Vagina (tissue), 2 donors: ENCODE data around the gene SCGB3A1. TPM values are rescaled to one million over a fixed set of nuclear protein-coding genes. Genes with fewer than 3 reads are reported as not detected.

Source experiments
- DNase-seq, 2 donors: peaks; one replicate each; pipeline ENCODE4 v3.0.0-alpha.2; 2017; ENCODE audit errors: extremely low spot score in 2 of 2
- H3K27ac ChIP-seq: fragments of 200-600 bp; sonication (generic); one replicate; pipeline ENCODE4 v1.5.1; 2019
- H3K27me3 ChIP-seq: fragments of 200-600 bp; sonication (generic); one replicate; pipeline ENCODE4 v1.5.1; 2019
- H3K36me3 ChIP-seq, 2 donors: fragments of 200-600 bp; sonication (generic); one replicate each; pipeline ENCODE4 v1.5.1; 2017 to 2019
- H3K4me1 ChIP-seq: fragments of 200-600 bp; sonication (generic); one replicate; pipeline ENCODE4 v1.5.1; 2019
- H3K4me3 ChIP-seq, 2 donors: fragments of 200-600 bp; sonication (generic); 1 replicate in 1 of 2; 2 replicates in 1 of 2; pipeline ENCODE4 v1.5.1; 2016 to 2019
- H3K9me3 ChIP-seq: fragments of 200-600 bp; sonication (generic); one replicate; pipeline ENCODE4 v1.5.1; 2019
- POLR2A ChIP-seq, 2 donors: fragments of 450-650 bp; IDR thresholded peaks; one replicate each; pipeline ENCODE4 v1.6.1; 2017; ENCODE audit warnings: antibody characterized with exemption in 2 of 2, mild to moderate bottlenecking in 2 of 2, moderate library complexity in 2 of 2
- POLR2AphosphoS5 ChIP-seq, 2 donors: sonication (generic); formaldehyde crosslinking; IDR thresholded peaks; one replicate each; pipeline ENCODE4 v1.9.0; 2017; ENCODE audit warnings: antibody characterized with exemption in 2 of 2, mild to moderate bottlenecking in 2 of 2, low read depth in 1 of 2; ENCODE audit not compliant: insufficient read depth in 1 of 2
- intact Hi-C: fragments of 100-400 bp; cut with DNase I; formaldehyde crosslinking; loops from one replicate; pipeline ENCODE4 v1.15.1; 2023
- total RNA-seq: library from RNA; depleted of rRNA; stranded (reverse); fragments of >200 nt; gene quantifications from one replicate; pipeline ENCODE4 v1.2.3, GENCODE V29; 2016
- TF ChIP-seq, protein P1 (sequence below), 3 experiments: fragments of 450-650 bp in 2 of 3; fragments of 200-600 bp in 1 of 3; sonication (generic) in 1 of 3; IDR thresholded peaks; one replicate each; pipeline ENCODE4 v1.5.1; 2017 to 2019; ENCODE audit warnings: antibody characterized with exemption in 3 of 3, mild to moderate bottlenecking in 2 of 3, moderate library complexity in 2 of 3

Gene SCGB3A1
- total RNA-seq, 1 donor from 2014 or later, result not detected

DNA sequence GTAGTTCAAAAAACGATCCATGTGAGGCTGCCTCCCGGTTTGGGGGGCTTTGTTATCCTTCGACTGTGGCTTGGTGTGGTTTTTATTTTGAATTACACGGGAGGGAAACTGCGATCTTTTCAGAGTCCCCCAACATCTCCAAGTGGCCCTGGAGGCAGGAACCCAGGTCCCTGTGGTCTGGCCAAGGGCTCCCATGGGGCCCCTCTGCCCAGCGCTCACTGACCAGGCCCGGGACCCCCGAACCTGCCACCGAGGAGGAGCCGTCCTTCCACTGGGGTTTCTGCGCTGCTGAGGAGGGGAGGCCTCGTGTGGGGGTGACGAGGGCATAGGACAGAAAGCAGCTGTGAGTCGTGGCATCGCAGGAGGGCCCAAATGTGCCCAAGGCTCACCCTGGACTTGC lies 18.1 kb upstream of the SCGB3A1 start:
- intact Hi-C loops, result no loop called here
- no peaks in the 10 kb centered on the region for H3K4me1 ChIP-seq
- H3K4me3 ChIP-seq, result no peak overlapping the region
- TF ChIP-seq, protein P1, sequence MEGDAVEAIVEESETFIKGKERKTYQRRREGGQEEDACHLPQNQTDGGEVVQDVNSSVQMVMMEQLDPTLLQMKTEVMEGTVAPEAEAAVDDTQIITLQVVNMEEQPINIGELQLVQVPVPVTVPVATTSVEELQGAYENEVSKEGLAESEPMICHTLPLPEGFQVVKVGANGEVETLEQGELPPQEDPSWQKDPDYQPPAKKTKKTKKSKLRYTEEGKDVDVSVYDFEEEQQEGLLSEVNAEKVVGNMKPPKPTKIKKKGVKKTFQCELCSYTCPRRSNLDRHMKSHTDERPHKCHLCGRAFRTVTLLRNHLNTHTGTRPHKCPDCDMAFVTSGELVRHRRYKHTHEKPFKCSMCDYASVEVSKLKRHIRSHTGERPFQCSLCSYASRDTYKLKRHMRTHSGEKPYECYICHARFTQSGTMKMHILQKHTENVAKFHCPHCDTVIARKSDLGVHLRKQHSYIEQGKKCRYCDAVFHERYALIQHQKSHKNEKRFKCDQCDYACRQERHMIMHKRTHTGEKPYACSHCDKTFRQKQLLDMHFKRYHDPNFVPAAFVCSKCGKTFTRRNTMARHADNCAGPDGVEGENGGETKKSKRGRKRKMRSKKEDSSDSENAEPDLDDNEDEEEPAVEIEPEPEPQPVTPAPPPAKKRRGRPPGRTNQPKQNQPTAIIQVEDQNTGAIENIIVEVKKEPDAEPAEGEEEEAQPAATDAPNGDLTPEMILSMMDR (IDR thresholded peaks at IDR 0.05), result no peak
- no peak for TF ChIP-seq POLR2A (IDR thresholded peaks at IDR 0.05)
- no peak for TF ChIP-seq POLR2AphosphoS5 (IDR thresholded peaks at IDR 0.05; ENCODE audit: insufficient read depth in 1 of 2, low read depth in 1 of 2)
- H3K9me3 ChIP-seq, result no peaks in the 10 kb centered on the region
- H3K36me3 ChIP-seq, result no peaks in the 10 kb centered on the region
- H3K27me3 ChIP-seq, result no peaks in the 10 kb centered on the region
- DNase-seq, result no peak
- no peak overlapping the region for H3K27ac ChIP-seq

GRCh38 chr5:180608572-180609310 lies 17.4 kb upstream of the SCGB3A1 start:
- TF ChIP-seq POLR2A (IDR thresholded peaks at IDR 0.05) (no peak), POLR2AphosphoS5 (IDR thresholded peaks at IDR 0.05; ENCODE audit: insufficient read depth in 1 of 2, low read depth in 1 of 2) (no peak)
- TF ChIP-seq, protein P1 (IDR thresholded peaks at IDR 0.05), result no peak
- intact Hi-C loops, result no loop called here

DNA sequence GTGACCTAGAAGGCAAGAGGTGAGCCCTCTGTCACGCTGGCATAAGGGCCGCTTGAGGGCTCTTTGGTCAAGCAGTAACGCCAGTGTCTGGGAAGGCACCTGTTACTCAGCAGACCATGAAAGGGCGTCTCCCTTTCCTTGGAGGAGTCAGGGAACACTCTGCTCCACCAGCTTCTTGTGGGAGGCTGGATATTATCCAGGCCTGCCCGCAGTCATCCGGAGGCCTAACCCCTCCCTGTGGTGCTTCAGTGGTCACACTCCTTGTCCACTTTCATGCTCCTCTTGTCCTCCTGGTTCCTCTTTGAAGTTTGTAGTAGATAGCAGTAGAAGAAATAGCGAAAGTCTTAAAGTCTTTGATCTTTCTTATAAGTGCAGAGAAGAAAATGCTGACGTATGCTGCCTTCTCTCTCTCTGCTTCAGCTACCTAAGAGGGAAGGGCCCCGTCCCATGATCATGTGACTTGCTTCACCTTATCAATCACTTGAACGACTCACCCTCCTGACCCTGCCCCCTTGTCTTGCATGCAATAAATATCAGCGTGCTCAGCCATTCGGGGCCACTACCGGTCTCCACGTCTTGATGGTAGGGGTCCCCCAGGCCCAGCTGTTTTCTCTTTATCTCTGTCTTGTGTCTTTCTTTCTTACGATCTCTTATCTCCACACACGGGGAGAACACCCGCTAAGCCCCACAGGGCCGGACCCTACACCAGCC lies 16.7 kb upstream of the SCGB3A1 start:
- Histone ChIP-seq H3K27me3 (no peaks in the 10 kb centered on the region), H3K36me3 (no peaks in the 10 kb centered on the region), H3K4me3 (no peak overlapping the region), H3K27ac (no peak overlapping the region), H3K4me1 (no peaks in the 10 kb centered on the region), H3K9me3 (no peaks in the 10 kb centered on the region)
- no peak for DNase-seq
- intact Hi-C loops, result no loop called here
- TF ChIP-seq, protein P1 (IDR thresholded peaks at IDR 0.05), result no peak
- no peak for TF ChIP-seq POLR2AphosphoS5 (IDR thresholded peaks at IDR 0.05; ENCODE audit: insufficient read depth in 1 of 2, low read depth in 1 of 2)
- no peak for TF ChIP-seq POLR2A (IDR thresholded peaks at IDR 0.05)

More at GRCh38 chr5:180608572-180609310, 17.4 kb upstream of the SCGB3A1 start:
- Histone ChIP-seq H3K27ac (no peak overlapping the region), H3K27me3 (no peaks in the 10 kb centered on the region), H3K36me3 (no peaks in the 10 kb centered on the region), H3K4me3 (no peak overlapping the region), H3K4me1 (no peaks in the 10 kb centered on the region), H3K9me3 (no peaks in the 10 kb centered on the region)
- DNase-seq, result no peak

GRCh38 chr5:180606215-180606785 lies 15.0 kb upstream of the SCGB3A1 start:
- Histone ChIP-seq H3K36me3 (no peaks in the 10 kb centered on the region), H3K4me3 (no peak overlapping the region), H3K9me3 (no peaks in the 10 kb centered on the region), H3K4me1 (no peaks in the 10 kb centered on the region), H3K27me3 (no peaks in the 10 kb centered on the region), H3K27ac (no peak overlapping the region)
- no peak for DNase-seq
- intact Hi-C loops, result no loop called here
- no peak for TF ChIP-seq POLR2AphosphoS5 (IDR thresholded peaks at IDR 0.05; ENCODE audit: insufficient read depth in 1 of 2, low read depth in 1 of 2)
- no peak for TF ChIP-seq POLR2A (IDR thresholded peaks at IDR 0.05)
- TF ChIP-seq, protein P1 (IDR thresholded peaks at IDR 0.05), result no peak
